Esophagus mucosa (tissue), 1 donor: ENCODE data around the gene CSK. TPM values are rescaled to one million over a fixed set of nuclear protein-coding genes. Genes with fewer than 3 reads are reported as not detected.

ENCODE experiments used
- ATAC-seq: fragments of 200-7000 bp; cut with Tn5 transposase; one replicate; pipeline ENCODE4 v1.9.1; 2020
- total RNA-seq: library from RNA; stranded (reverse); gene quantifications from one replicate; pipeline ENCODE4 v1.2.4, GENCODE V29; 2023
- donor health status: DM: yes; HTN: yes; CAD: no.

CSK gene
- total RNA-seq, 1 donor from 2014 or later: 77.1 TPM

- ATAC-seq: peak; percentile 39
These were observed 5.6 kb downstream of the CSK start for GRCh38 chr15:74787251-74788041.

GRCh38 chr15:74788042-74788682, 6.3 kb downstream of the CSK start:
- peak; percentile 56 for ATAC-seq

GRCh38 chr15:74788683-74789151, 6.8 kb downstream of the CSK start:
- peak; percentile 22 for ATAC-seq

GRCh38 chr15:74789171-74789631, 7.3 kb downstream of the CSK start:
- ATAC-seq: peak; percentile 56

GRCh38 chr15:74789741-74790079, 7.8 kb downstream of the CSK start:
- no peak for ATAC-seq

GRCh38 chr15:74790080-74790916, 8.4 kb downstream of the CSK start:
- ATAC-seq: no peak

GRCh38 chr15:74791007-74791406, 9.1 kb downstream of the CSK start:
- no peak for ATAC-seq

- ATAC-seq: peak; percentile 19
These were observed 9.8 kb downstream of the CSK start for GRCh38 chr15:74791667-74792066.

- ATAC-seq: no peak
These were observed 10.5 kb downstream of the CSK start for GRCh38 chr15:74792227-74793016.

- no peak for ATAC-seq
These were observed 11.5 kb downstream of the CSK start for GRCh38 chr15:74793135-74794028.

- ATAC-seq: peak; percentile 58
These were observed 12.5 kb downstream of the CSK start for GRCh38 chr15:74794248-74794969.

GRCh38 chr15:74794970-74795349, 13.1 kb downstream of the CSK start:
- ATAC-seq: no peak

GRCh38 chr15:74795966-74796625, 14.2 kb downstream of the CSK start:
- ATAC-seq: no peak

GRCh38 chr15:74798388-74799254, 16.7 kb downstream of the CSK start:
- no peak for ATAC-seq

GRCh38 chr15:74799255-74799855, 17.5 kb downstream of the CSK start:
- ATAC-seq: peak; percentile 4

- ATAC-seq: peak; percentile 92
These were observed 18.1 kb downstream of the CSK start for GRCh38 chr15:74799856-74800558.

GRCh38 chr15:74800559-74801094, 18.7 kb downstream of the CSK start:
- ATAC-seq: no peak
